ENCODE measurements around the gene KLF12.

GRCh38 chr13:74132776-74133656, 1.2 kb downstream of the KLF12 start:
- TF ChIP-seq, protein P1, sequence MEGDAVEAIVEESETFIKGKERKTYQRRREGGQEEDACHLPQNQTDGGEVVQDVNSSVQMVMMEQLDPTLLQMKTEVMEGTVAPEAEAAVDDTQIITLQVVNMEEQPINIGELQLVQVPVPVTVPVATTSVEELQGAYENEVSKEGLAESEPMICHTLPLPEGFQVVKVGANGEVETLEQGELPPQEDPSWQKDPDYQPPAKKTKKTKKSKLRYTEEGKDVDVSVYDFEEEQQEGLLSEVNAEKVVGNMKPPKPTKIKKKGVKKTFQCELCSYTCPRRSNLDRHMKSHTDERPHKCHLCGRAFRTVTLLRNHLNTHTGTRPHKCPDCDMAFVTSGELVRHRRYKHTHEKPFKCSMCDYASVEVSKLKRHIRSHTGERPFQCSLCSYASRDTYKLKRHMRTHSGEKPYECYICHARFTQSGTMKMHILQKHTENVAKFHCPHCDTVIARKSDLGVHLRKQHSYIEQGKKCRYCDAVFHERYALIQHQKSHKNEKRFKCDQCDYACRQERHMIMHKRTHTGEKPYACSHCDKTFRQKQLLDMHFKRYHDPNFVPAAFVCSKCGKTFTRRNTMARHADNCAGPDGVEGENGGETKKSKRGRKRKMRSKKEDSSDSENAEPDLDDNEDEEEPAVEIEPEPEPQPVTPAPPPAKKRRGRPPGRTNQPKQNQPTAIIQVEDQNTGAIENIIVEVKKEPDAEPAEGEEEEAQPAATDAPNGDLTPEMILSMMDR (IDR thresholded peaks at IDR 0.05; ENCODE audit: insufficient read depth, low read length, poor library complexity, severe bottlenecking), result no peak
- TF ChIP-seq EZH2phosphoT487 (conservative IDR thresholded peaks at IDR 0.05; ENCODE audit: low read length), result no peak

Measured in SU-DHL-6 (cell line).